ENCODE results near the gene DNAH11.

DNA sequence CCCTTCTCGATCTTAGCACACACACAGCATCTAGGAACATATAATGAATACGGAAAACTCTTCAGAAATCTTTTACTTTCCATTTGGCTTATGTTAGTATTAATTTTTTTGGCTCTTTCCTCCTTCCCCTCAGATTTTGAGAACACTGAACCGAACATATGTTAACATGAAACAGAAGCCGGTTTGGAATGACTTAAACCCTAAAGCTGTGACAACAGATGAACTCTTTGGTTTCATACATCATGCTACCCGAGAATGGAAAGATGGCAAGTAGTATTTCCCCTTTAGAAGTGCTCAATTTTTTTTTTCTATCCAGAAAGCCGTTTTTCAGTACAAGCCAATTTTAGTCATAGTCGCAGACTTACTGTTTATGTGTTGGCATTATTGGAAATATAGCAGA lies 164.7 kb downstream of the DNAH11 start:
- TF ChIP-seq POLR2A (IDR thresholded peaks at IDR 0.05) (no peak), CTCF (IDR thresholded peaks at IDR 0.05) (no peak)
